Measurements from ENCODE around the gene ODAPH.

- no peak for TF ChIP-seq CTCF (conservative IDR thresholded peaks at IDR 0.05; ENCODE audit: low read length)
- TF ChIP-seq EZH2phosphoT487 (IDR thresholded peaks at IDR 0.05; ENCODE audit: borderline replicate concordance) = no peak
These were observed 43.8 kb downstream of the ODAPH start for GRCh38 chr4:75599647-75600046.

All from Loucy (cell line).